ENCODE data around the gene GMPPA.

GMPPA gene

GRCh38 chr2:219538504-219538951, 39.8 kb downstream of the GMPPA start:
- in situ Hi-C loops (cut with HindIII; ENCODE audit: low sequenced_read_pairs) = loop anchor here (25.0 kb wide), 1 partner anchor 126 kb away; the partner anchor contains the start of gene DES
- DNase-seq (ENCODE audit: low read depth) = peak; percentile 42
- peak overlapping the region; percentile 4 for H3K4me3 ChIP-seq (ENCODE audit: low read depth, low read length)
- TF ChIP-seq, protein P1, sequence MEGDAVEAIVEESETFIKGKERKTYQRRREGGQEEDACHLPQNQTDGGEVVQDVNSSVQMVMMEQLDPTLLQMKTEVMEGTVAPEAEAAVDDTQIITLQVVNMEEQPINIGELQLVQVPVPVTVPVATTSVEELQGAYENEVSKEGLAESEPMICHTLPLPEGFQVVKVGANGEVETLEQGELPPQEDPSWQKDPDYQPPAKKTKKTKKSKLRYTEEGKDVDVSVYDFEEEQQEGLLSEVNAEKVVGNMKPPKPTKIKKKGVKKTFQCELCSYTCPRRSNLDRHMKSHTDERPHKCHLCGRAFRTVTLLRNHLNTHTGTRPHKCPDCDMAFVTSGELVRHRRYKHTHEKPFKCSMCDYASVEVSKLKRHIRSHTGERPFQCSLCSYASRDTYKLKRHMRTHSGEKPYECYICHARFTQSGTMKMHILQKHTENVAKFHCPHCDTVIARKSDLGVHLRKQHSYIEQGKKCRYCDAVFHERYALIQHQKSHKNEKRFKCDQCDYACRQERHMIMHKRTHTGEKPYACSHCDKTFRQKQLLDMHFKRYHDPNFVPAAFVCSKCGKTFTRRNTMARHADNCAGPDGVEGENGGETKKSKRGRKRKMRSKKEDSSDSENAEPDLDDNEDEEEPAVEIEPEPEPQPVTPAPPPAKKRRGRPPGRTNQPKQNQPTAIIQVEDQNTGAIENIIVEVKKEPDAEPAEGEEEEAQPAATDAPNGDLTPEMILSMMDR (IDR thresholded peaks at IDR 0.05; ENCODE audit: low read depth, low read length, missing control alignments) = no peak

DNA sequence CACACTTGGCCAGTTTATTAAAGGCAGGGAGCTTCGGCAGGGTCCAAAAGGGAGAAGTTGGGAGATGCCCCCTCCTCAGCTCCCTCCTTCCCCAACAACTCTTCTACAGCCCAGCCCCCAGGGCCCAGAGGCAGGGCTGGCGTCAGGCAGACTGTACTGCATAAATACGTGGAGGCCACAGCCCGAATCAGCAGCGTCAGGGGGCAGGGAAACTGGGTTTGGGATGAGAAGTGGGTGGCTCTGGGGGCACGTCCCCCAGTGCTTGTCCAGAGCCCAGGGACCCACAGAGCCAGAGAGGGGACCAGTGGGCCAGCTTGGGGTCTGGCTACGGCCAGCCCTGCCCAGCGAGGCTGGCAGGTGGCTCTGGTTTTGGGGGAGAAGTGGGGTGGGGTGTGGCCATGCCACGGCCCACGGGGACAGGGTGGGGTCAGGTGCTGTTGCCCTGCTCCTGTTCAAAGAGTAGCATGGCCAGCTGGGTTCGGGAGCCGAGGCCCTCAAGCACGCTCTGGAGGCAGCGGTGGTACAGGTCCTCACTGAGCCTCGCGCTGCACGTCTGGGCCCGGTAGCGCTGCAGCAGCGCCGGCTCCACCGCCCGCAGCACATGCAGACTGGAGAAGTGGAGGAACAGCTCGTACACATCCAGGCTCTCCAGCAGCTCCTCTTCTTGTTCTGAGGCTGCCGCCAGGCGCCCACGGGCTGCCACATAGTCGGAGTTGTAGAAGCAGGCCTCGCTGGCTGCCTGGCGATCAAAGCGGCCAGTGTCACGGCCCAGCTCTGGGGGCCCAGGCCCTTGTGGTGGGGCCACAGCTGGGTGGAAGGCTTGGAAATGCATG, 40.5 kb downstream of the GMPPA start:
- TF ChIP-seq, protein P1 (IDR thresholded peaks at IDR 0.05; ENCODE audit: low read depth, low read length, missing control alignments) = no peak
- DNase-seq (ENCODE audit: low read depth) = no peak
- peak overlapping the region; percentile 4 for H3K4me3 ChIP-seq (ENCODE audit: low read depth, low read length)
- in situ Hi-C loops (cut with HindIII; ENCODE audit: low sequenced_read_pairs) = loop anchor here (25.0 kb wide), 1 partner anchor 127 kb away; the partner anchor contains the start of gene DES

DNA sequence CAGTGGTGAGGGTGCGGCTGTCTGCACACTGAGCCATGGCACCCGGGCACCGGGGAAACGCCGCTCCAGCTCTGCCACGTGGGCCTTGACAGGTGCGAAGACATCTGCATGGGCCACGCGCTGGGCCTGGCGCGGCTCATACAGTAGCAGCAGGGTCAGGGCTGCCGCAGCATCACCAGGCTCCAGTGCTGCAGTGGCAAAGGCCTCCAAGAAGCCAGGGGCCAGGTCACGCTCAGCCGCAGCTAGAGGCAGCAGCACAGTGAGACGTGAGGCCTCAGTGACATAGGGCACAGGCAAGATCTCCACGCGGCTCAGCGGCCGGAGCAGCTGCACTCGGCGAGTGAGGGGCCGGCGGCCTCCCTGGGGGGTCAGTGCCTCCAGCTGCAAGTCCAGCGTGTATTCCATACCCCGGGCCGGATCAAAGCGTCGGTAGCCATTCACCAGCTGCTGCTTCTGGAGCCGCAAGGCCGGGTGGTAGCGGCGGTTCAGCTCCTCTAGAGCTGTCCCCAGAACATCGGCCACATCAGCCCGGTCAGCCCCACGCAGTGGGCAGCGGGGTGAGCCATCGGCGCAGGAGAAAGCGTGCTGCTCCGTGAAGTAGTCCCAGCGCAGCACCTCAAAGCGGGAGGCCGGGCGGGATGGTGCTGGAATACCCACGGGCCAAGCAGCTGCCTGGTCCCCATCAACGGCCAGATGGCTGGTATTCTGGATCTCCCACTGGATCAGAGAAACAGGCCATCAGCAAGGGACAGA, 41.4 kb downstream of the GMPPA start:
- TF ChIP-seq, protein P1 (IDR thresholded peaks at IDR 0.05; ENCODE audit: low read depth, low read length, missing control alignments) = no peak
- no peak for DNase-seq (ENCODE audit: low read depth)
- in situ Hi-C loops (cut with HindIII; ENCODE audit: low sequenced_read_pairs) = loop anchor here (5.0 to 25.0 kb wide), 2 partner anchors 107 to 128 kb away; partner anchors contain the start of gene DES
- no peak overlapping the region for H3K4me3 ChIP-seq (ENCODE audit: low read depth, low read length)

DNA sequence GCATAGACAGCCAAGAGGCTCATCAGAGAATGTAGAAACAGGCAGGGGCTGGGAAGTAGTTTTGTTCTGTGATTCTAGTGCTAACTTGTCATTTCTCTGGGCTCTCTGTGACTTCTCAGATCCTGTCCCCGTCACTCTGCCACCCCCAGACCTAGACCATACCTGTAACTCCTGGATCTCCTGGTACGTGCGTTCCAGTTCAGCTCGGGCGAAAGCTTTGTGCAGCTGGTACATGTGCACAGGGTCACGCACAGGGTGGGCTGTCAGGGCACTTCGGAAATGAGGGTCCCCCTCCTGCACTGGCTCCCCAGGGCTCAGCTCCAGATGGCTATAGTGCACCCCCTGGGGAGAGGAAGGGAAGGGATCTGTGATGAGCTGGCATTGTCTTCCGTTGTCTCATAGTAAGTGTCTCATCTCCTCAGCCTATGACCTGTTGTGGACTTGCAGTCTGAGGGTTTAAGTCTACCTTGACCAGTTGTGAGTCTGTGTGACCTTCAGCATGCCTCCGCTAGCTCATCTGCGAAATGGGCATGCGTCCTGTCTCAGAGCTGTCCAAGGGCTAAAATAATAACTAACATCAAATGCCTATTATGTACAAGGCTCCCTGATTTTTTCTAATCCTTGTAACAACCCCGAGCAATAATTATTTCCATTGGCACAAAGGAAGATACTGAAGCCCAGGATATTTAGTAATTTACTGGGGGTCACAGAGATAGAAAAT, 42.3 kb downstream of the GMPPA start:
- TF ChIP-seq, protein P1 (IDR thresholded peaks at IDR 0.05; ENCODE audit: low read depth, low read length, missing control alignments) = no peak
- H3K4me3 ChIP-seq (ENCODE audit: low read depth, low read length) = no peak overlapping the region
- in situ Hi-C loops (cut with HindIII; ENCODE audit: low sequenced_read_pairs) = loop anchor here (5.0 to 25.0 kb wide), 2 partner anchors 106 to 129 kb away; partner anchors contain the start of gene DES
- no peak for DNase-seq (ENCODE audit: low read depth)

- TF ChIP-seq, protein P1 (IDR thresholded peaks at IDR 0.05; ENCODE audit: low read depth, low read length, missing control alignments) = peak; percentile 92
- in situ Hi-C loops (cut with HindIII; ENCODE audit: low sequenced_read_pairs) = loop anchor here (5.0 to 25.0 kb wide), 2 partner anchors 106 to 129 kb away; partner anchors contain the start of gene DES
- DNase-seq (ENCODE audit: low read depth) = peak; percentile 33
- H3K4me3 ChIP-seq (ENCODE audit: low read depth, low read length) = peak overlapping the region; percentile 77
Measured at GRCh38 chr2:219541611-219542180, 43.0 kb downstream of the GMPPA start.

Measured in astrocyte of the cerebellum (primary cell).